ENCODE data around the gene SUCLG2. TPM values are rescaled to one million over a fixed set of nuclear protein-coding genes. Genes with fewer than 3 reads are reported as not detected.

Gene SUCLG2
- total and polyA plus RNA-seq, 2 of the 4 experiments (the other 2 are of a cell fraction): 26.8 to 34.6 TPM

- DNase-seq: no peak
- no peak overlapping the region for H3K4me3 ChIP-seq (ENCODE audit: insufficient read depth, low read depth, low read length)
- H3K79me1 ChIP-seq (ENCODE audit: low read depth in 1 of 2, low read length in 2 of 2): no peaks in the 10 kb centered on the region
- no peak overlapping the region for H2BK20ac ChIP-seq (ENCODE audit: low read depth, low read length)
- no peak overlapping the region for H2BK15ac ChIP-seq (ENCODE audit: low read depth, low read length)
- H3K14ac ChIP-seq (replicated peaks; ENCODE audit: low read depth, low read length): no peak overlapping the region
- H2AK9ac ChIP-seq (replicated peaks; ENCODE audit: low read depth, low read length, poor library complexity): no peak overlapping the region
- no peak overlapping the region for H2BK5ac ChIP-seq (ENCODE audit: low read depth, low read length, poor library complexity, severe bottlenecking)
- TF ChIP-seq FOS (IDR thresholded peaks at IDR 0.05; ENCODE audit: low read depth, low read length) (no peak), POLR2A (IDR thresholded peaks at IDR 0.05; ENCODE audit: low read depth, low read length) (no peak)
- intact Hi-C loops (cut with micrococcal nuclease) (no loop called here), dilution Hi-C loops (cut with HindIII; ENCODE audit: low sequenced_read_pairs, unreplicated experiment) (no loop called here), in situ Hi-C loops (cut with MboI; ENCODE audit: low sequenced_read_pairs) (no loop called here)
- no peak overlapping the region for H4K91ac ChIP-seq (ENCODE audit: insufficient read depth, low read depth, low read length)
- H3K18ac ChIP-seq (ENCODE audit: low read depth, low read length): no peak overlapping the region
- H4K20me1 ChIP-seq (ENCODE audit: insufficient read depth, low read length): no peaks in the 10 kb centered on the region
- no peak overlapping the region for H3K4me2 ChIP-seq (ENCODE audit: low read depth, low read length)
- no peak overlapping the region for H3K23ac ChIP-seq (ENCODE audit: low read depth, low read length)
- H3K4me1 ChIP-seq (ENCODE audit: control insufficient read depth, insufficient read depth, low read length): no peaks in the 10 kb centered on the region
- no peak overlapping the region for H2BK120ac ChIP-seq (ENCODE audit: low read depth, low read length)
- H3K27ac ChIP-seq (ENCODE audit: insufficient read depth, low read length): no peak overlapping the region
- no CpG with 5 or more reads among the region's 2 CpGs for WGBS, 2 experiments (ENCODE audit: extremely low coverage in 2 of 2, insufficient read length in 1 of 2)
- POLR2A ChIA-PET (ENCODE audit: unreplicated experiment): no interaction called here
- no TSS peak for BruUV-seq (replicated peaks)
- no peaks in the 10 kb centered on the region for H3K9me1 ChIP-seq (ENCODE audit: insufficient read depth, low read length)
- ATAC-seq (ENCODE audit: low read depth): no peak
- CTCF ChIA-PET: no interaction called here
- H3K36me3 ChIP-seq (ENCODE audit: control insufficient read depth, insufficient read depth, low read length): peaks cover 3% of the 10 kb centered on the region; the same call in 1 of the 2 replicates
- H3K9me3 ChIP-seq (ENCODE audit: control insufficient read depth, insufficient read depth, low read length): no peaks in the 10 kb centered on the region
- H3K4ac ChIP-seq (ENCODE audit: low read depth, low read length): no peak overlapping the region
- H4K8ac ChIP-seq (ENCODE audit: low read depth in 2 of 2, low read length in 2 of 2): no peak overlapping the region
- no peak overlapping the region for H3K9ac ChIP-seq (ENCODE audit: low read depth, low read length)
- no peak overlapping the region for H3K56ac ChIP-seq (ENCODE audit: extremely low read depth, insufficient read depth, low read length)
- H2AFZ ChIP-seq (replicated peaks; ENCODE audit: low read length, poor library complexity): no peak overlapping the region
- no peaks in the 10 kb centered on the region for H3K27me3 ChIP-seq (ENCODE audit: control insufficient read depth, insufficient read depth, low read length)
- H2AK5ac ChIP-seq (ENCODE audit: low read depth, low read length): no peak overlapping the region
- H4K5ac ChIP-seq (ENCODE audit: low read depth, low read length): no peak overlapping the region
Measured at GRCh38 chr3:67472674-67473201, 181.7 kb downstream of the SUCLG2 start.

Data from IMR-90 (cell line).